Endothelial cell of umbilical vein (primary cell): Measurements from ENCODE around the gene DHRS4. TPM values are rescaled to one million over a fixed set of nuclear protein-coding genes. Genes with fewer than 3 reads are reported as not detected.
"Not testable (repeated sequence)": the region's sequence is repeated elsewhere in the genome, so short reads cannot be mapped to it uniquely, and the experiment has no call there.

Experiments used
- BruUV-seq: library from RNA; stranded (reverse); fragments of 400-500 nt; replicated peaks from 2 replicates; lab custom pipeline; 2021; lab: Mats Ljungman, UMichigan
- CTCF ChIA-PET: fragments of 300-600, 350-600 bp; sonication (Branson Sonifier 250); formaldehyde crosslinking; loops from one replicate; lab custom pipeline; 2021; ENCODE audit warnings: antibody characterized with exemption, inconsistent platforms; lab: Charles Lee
- POLR2A ChIA-PET: fragments of 300-600, 350-600 bp; sonication (Branson Sonifier 250); formaldehyde crosslinking; loops from one replicate; lab custom pipeline; 2021; ENCODE audit warnings: antibody characterized with exemption, inconsistent platforms; lab: Charles Lee
- DNase-seq: peaks from one replicate; pipeline ENCODE4 v3.0.0-alpha.2; 2011; ENCODE audit warnings: low read depth, low spot score
- FAIRE-seq: peaks from 2 replicates; lab custom pipeline; 2011; peaks lifted over from hg19 to GRCh38; lab: Jason Lieb, UNC
- H2AFZ ChIP-seq: 2 replicates; pipeline ENCODE4 v1.6.0; 2012; ENCODE audit warnings: low read depth, low read length, control low read depth, inconsistent platforms
- H3K27ac ChIP-seq: 2 replicates; pipeline ENCODE4 v1.5.1; 2011; ENCODE audit warnings: low read depth, mild to moderate bottlenecking, control low read depth, low read length, moderate library complexity; ENCODE audit not compliant: insufficient read depth
- H3K27me3 ChIP-seq, 2 experiments: 2 replicates each; pipeline versions ENCODE4 v1.6.0 to v1.6.1; 2011; ENCODE audit warnings: low read length in 2 of 2, mixed read lengths in 1 of 2; ENCODE audit not compliant: control insufficient read depth in 2 of 2, insufficient read depth in 2 of 2
- H3K36me3 ChIP-seq, 2 experiments: 2 replicates in 1 of 2; 3 replicates in 1 of 2; pipeline ENCODE4 v1.5.1; 2011; ENCODE audit warnings: low read length in 2 of 2, mild to moderate bottlenecking in 1 of 2, moderate library complexity in 1 of 2; ENCODE audit not compliant: control insufficient read depth in 2 of 2, insufficient read depth in 2 of 2; ENCODE audit errors: extremely low read depth in 1 of 2
- H3K4me1 ChIP-seq: 3 replicates; pipeline ENCODE4 v1.5.1; 2011; ENCODE audit warnings: mild to moderate bottlenecking, low read length; ENCODE audit not compliant: control insufficient read depth, insufficient read depth; ENCODE audit errors: extremely low read depth
- H3K4me2 ChIP-seq: 2 replicates; pipeline ENCODE4 v1.6.1; 2011; ENCODE audit warnings: low read length, control low read depth, mixed read lengths; ENCODE audit not compliant: insufficient read depth
- H3K4me3 ChIP-seq, 3 experiments: fragments of 200-600 bp in 1 of 3; sonication (generic), shearing (Covaris generic) in 1 of 3; replicated peaks in 1 of 3; 2 replicates each; pipeline ENCODE4 v1.5.1; 2011 to 2016; ENCODE audit warnings: control low read depth in 3 of 3, low read length in 3 of 3, mild to moderate bottlenecking in 2 of 3, inconsistent platforms in 1 of 3, low read depth in 1 of 3, moderate library complexity in 1 of 3; ENCODE audit not compliant: insufficient read depth in 1 of 3
- H3K79me2 ChIP-seq: 2 replicates; pipeline ENCODE4 v1.6.0; 2012; ENCODE audit warnings: low read length, inconsistent platforms; ENCODE audit not compliant: control insufficient read depth, insufficient read depth
- H3K9ac ChIP-seq: replicated peaks from 2 replicates; pipeline ENCODE3; 2011; ENCODE audit warnings: low read length, control low read depth; ENCODE audit not compliant: insufficient read depth; ENCODE audit errors: extremely low read depth
- H3K9me1 ChIP-seq: replicated peaks from 3 replicates; pipeline ENCODE4 v1.6.0; 2011; ENCODE audit warnings: mild to moderate bottlenecking, low read length; ENCODE audit not compliant: control insufficient read depth, insufficient read depth; ENCODE audit errors: extremely low read depth
- H3K9me3 ChIP-seq: replicated peaks from 2 replicates; pipeline ENCODE4 v1.5.1; 2012; ENCODE audit warnings: low read length, inconsistent platforms; ENCODE audit not compliant: control insufficient read depth, insufficient read depth
- H4K20me1 ChIP-seq: replicated peaks from 2 replicates; pipeline ENCODE3; 2011; ENCODE audit warnings: mild to moderate bottlenecking, low read length; ENCODE audit not compliant: control insufficient read depth, insufficient read depth; ENCODE audit errors: extremely low read depth
- CTCF ChIP-seq, 2 donors: IDR thresholded peaks; 1 replicate in 1 of 2; 2 replicates in 1 of 2; pipeline ENCODE4 v1.5.1; 2011; ENCODE audit warnings: low read length in 2 of 2, mild to moderate bottlenecking in 2 of 2, moderate library complexity in 2 of 2, control low read depth in 1 of 2, inconsistent platforms in 1 of 2, low read depth in 1 of 2; ENCODE audit not compliant: insufficient read depth in 1 of 2; ENCODE audit errors: extremely low read depth in 1 of 2
- dilution Hi-C: fragments of 300-500 bp; cut with MboI; formaldehyde crosslinking; loops from one replicate; pipeline ENCODE4 v1.15.0; 2019; ENCODE audit warnings: low sequenced_read_pairs; ENCODE audit not compliant: extremely low pct_ligation_motif_present
- intact Hi-C: fragments of 100-400 bp; cut with micrococcal nuclease; formaldehyde crosslinking; loops from one replicate; pipeline ENCODE4 v1.10.0; 2022
- polyA plus RNA-seq, 4 experiments: library from polyadenylated mRNA; depleted of rRNA in 3 of 4; stranded (reverse) in 3 of 4; unstranded in 1 of 4; fragments of >200 nt; gene quantifications; 2 replicates each; pipeline versions ENCODE4 v1.2.1 to v1.2.3, GENCODE V29; 2011 to 2012; ENCODE audit warnings: missing spikeins in 1 of 4
- total RNA-seq: library from RNA; stranded (reverse); gene quantifications from 2 replicates; pipeline ENCODE4 v1.2.3, GENCODE V29; 2021

DHRS4 gene
- total and polyA plus RNA-seq, 2 donors (not counting 3 experiments of a cell fraction or from before 2014, with no cell fraction given) = 19.2 to 32.0 TPM

- H3K4me2 ChIP-seq, H3K4me3 ChIP-seq, H3K27me3 ChIP-seq, BruUV-seq, H3K36me3 ChIP-seq, POLR2A ChIA-PET, H2AFZ ChIP-seq, H3K79me2 ChIP-seq, H4K20me1 ChIP-seq, H3K9ac ChIP-seq, dilution Hi-C loops, H3K9me3 ChIP-seq, H3K27ac ChIP-seq, DNase-seq, H3K4me1 ChIP-seq, intact Hi-C loops, H3K9me1 ChIP-seq: not testable (repeated sequence)
- CTCF ChIA-PET = interaction anchor here (0.8 kb wide), 2 partner anchors 59 to 113 kb away, joined by 3 to 4 read pairs; no protein-coding TSS in a partner anchor
- peak in 1 of 2 donors; percentile 13 for TF ChIP-seq CTCF (IDR thresholded peaks at IDR 0.05; ENCODE audit: extremely low read depth in 1 of 2, insufficient read depth in 1 of 2, low read depth in 1 of 2, low read length in 2 of 2)
- FAIRE-seq = peak; percentile 54
Measured at GRCh38 chr14:23977208-23977607, 23.6 kb downstream of the DHRS4 start.

- BruUV-seq, H3K9me3 ChIP-seq, H3K4me1 ChIP-seq, H3K4me3 ChIP-seq, H3K4me2 ChIP-seq, POLR2A ChIA-PET, H3K36me3 ChIP-seq, H3K27ac ChIP-seq, intact Hi-C loops, H3K9me1 ChIP-seq, H2AFZ ChIP-seq, FAIRE-seq, H4K20me1 ChIP-seq, H3K27me3 ChIP-seq, CTCF ChIA-PET, dilution Hi-C loops, DNase-seq, H3K79me2 ChIP-seq, H3K9ac ChIP-seq: not testable (repeated sequence)
Measured at GRCh38 chr14:23981951-23982813, 28.6 kb downstream of the DHRS4 start.
